Calu3 (cell line): ENCODE results near the gene EPHA5. TPM values are rescaled to one million over a fixed set of nuclear protein-coding genes. Genes with fewer than 3 reads are reported as not detected.

ENCODE experiments used
- BruUV-seq: library from RNA; stranded (reverse); fragments of 400-500 nt; replicated peaks from 2 replicates; lab custom pipeline; 2021; lab: Mats Ljungman, UMichigan
- CTCF ChIA-PET: fragments of 300-600 bp; sonication (Branson Sonifier 250); formaldehyde crosslinking; loops from one replicate; lab custom pipeline; 2022; ENCODE audit warnings: antibody characterized with exemption; lab: Charles Lee
- DNase-seq: peaks from one replicate; pipeline ENCODE4 v3.0.0; 2022
- H3K27ac Mint-ChIP-seq: one replicate; pipeline ENCODE4 v1.8.0; 2022; ENCODE audit warnings: mixed read lengths; ENCODE audit not compliant: unreplicated experiment
- H3K27me3 Mint-ChIP-seq: one replicate; pipeline ENCODE4 v1.8.0; 2022; ENCODE audit warnings: mixed read lengths; ENCODE audit not compliant: unreplicated experiment
- H3K36me3 Mint-ChIP-seq: one replicate; pipeline ENCODE4 v1.8.0; 2022; ENCODE audit warnings: mild to moderate bottlenecking, moderate library complexity, mixed read lengths; ENCODE audit not compliant: insufficient read depth, unreplicated experiment
- H3K4me1 Mint-ChIP-seq: one replicate; pipeline ENCODE4 v1.8.0; 2022; ENCODE audit warnings: mild to moderate bottlenecking, low read depth, mixed read lengths; ENCODE audit not compliant: unreplicated experiment
- H3K4me3 Mint-ChIP-seq: one replicate; pipeline ENCODE4 v1.8.0; 2022; ENCODE audit warnings: mild to moderate bottlenecking, low read depth, moderate library complexity, mixed read lengths; ENCODE audit not compliant: unreplicated experiment
- H3K9me3 Mint-ChIP-seq: one replicate; pipeline ENCODE4 v1.8.0; 2022; ENCODE audit warnings: low read depth, mixed read lengths; ENCODE audit not compliant: unreplicated experiment
- intact Hi-C: fragments of 100-400 bp; cut with micrococcal nuclease; formaldehyde crosslinking; loops from one replicate; pipeline ENCODE4 v1.10.0; 2022; ENCODE audit not compliant: unreplicated experiment
- total RNA-seq: library from RNA; stranded (reverse); gene quantifications from 2 replicates; pipeline ENCODE4 v1.2.3, GENCODE V29; 2022
- TF ChIP-seq, protein P1 (sequence below): fragments of 200-600 bp; IDR thresholded peaks from one replicate; pipeline ENCODE4 v1.8.0; 2022; ENCODE audit warnings: antibody characterized with exemption; ENCODE audit not compliant: unreplicated experiment

The EPHA5 gene
- total RNA-seq, 1 experiment from 2014 or later: not detected

DNA sequence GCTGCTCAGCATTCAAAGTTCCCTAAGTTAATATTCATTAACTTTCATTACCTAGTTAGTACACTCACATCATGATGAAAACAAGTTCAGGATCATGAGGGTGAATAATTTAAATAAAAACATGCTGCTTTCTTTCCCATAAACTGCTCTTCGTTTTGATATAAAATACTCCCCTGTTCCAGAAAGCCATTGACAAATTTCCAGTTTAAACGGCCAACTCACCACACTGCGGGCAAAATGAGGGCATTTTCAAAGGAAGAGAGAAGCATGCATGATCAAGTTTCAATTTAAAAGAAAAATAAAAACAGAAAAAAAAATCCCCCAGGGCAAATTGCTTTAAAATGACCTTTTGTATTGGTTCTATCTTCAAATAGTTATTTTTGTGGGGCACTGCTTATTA is 69.6 kb downstream of the EPHA5 start:
- DNase-seq: no peak
- H3K4me1 Mint-ChIP-seq: no peaks in the 10 kb centered on the region
- CTCF ChIA-PET: no interaction called here
- TF ChIP-seq, protein P1, sequence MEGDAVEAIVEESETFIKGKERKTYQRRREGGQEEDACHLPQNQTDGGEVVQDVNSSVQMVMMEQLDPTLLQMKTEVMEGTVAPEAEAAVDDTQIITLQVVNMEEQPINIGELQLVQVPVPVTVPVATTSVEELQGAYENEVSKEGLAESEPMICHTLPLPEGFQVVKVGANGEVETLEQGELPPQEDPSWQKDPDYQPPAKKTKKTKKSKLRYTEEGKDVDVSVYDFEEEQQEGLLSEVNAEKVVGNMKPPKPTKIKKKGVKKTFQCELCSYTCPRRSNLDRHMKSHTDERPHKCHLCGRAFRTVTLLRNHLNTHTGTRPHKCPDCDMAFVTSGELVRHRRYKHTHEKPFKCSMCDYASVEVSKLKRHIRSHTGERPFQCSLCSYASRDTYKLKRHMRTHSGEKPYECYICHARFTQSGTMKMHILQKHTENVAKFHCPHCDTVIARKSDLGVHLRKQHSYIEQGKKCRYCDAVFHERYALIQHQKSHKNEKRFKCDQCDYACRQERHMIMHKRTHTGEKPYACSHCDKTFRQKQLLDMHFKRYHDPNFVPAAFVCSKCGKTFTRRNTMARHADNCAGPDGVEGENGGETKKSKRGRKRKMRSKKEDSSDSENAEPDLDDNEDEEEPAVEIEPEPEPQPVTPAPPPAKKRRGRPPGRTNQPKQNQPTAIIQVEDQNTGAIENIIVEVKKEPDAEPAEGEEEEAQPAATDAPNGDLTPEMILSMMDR: no peak
- no peak overlapping the region for H3K4me3 Mint-ChIP-seq
- no peaks in the 10 kb centered on the region for H3K9me3 Mint-ChIP-seq
- no peaks in the 10 kb centered on the region for H3K36me3 Mint-ChIP-seq
- H3K27ac Mint-ChIP-seq: no peak overlapping the region
- H3K27me3 Mint-ChIP-seq: no peaks in the 10 kb centered on the region
- no TSS peak for BruUV-seq
- intact Hi-C loops: no loop called here

DNA sequence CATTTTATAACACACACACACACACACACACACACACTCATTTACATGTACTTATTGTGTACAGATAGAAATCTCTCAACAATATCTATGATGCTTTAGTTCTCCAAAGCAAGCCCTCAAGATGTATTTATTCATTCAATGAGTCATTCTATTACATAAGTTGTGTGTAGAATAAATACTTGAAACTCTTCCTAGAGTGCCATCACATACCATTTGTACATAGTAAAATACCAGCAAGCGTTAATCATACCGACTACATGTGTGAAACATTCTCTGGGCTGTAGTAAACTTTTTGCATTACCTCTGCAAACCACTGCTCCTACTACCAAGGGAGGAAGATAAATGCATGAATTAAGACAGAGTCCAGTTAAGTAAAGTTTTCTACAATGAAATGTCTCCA is 70.9 kb downstream of the EPHA5 start:
- no peak overlapping the region for H3K27ac Mint-ChIP-seq
- no peaks in the 10 kb centered on the region for H3K36me3 Mint-ChIP-seq
- no peaks in the 10 kb centered on the region for H3K4me1 Mint-ChIP-seq
- TF ChIP-seq, protein P1: no peak
- intact Hi-C loops: no loop called here
- BruUV-seq: no TSS peak
- no peaks in the 10 kb centered on the region for H3K9me3 Mint-ChIP-seq
- no peak for DNase-seq
- CTCF ChIA-PET: no interaction called here
- H3K27me3 Mint-ChIP-seq: no peaks in the 10 kb centered on the region
- no peak overlapping the region for H3K4me3 Mint-ChIP-seq

DNA sequence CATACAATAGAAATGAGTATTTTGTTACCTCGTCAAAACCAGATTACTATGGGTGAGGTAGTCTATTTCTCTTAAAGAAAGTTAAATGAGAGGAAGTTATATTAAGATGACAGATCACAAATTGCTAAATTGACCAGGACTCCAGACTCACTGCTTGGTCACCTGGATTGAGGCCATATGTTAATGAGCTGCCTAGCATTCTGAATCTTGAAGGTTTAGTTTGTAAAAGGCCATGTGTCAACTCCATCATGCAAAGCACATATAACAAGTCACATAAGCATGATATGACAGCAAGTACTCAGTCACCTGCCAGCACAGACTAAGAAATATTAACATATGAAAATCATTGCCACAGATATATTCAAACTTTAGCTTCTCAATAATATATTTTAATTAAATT is 72.6 kb downstream of the EPHA5 start:
- no peaks in the 10 kb centered on the region for H3K36me3 Mint-ChIP-seq
- no TSS peak for BruUV-seq
- no peak overlapping the region for H3K27ac Mint-ChIP-seq
- CTCF ChIA-PET: no interaction called here
- intact Hi-C loops: no loop called here
- TF ChIP-seq, protein P1: no peak
- no peak for DNase-seq
- no peaks in the 10 kb centered on the region for H3K27me3 Mint-ChIP-seq
- H3K9me3 Mint-ChIP-seq: no peaks in the 10 kb centered on the region
- H3K4me3 Mint-ChIP-seq: no peak overlapping the region
- no peaks in the 10 kb centered on the region for H3K4me1 Mint-ChIP-seq

DNA sequence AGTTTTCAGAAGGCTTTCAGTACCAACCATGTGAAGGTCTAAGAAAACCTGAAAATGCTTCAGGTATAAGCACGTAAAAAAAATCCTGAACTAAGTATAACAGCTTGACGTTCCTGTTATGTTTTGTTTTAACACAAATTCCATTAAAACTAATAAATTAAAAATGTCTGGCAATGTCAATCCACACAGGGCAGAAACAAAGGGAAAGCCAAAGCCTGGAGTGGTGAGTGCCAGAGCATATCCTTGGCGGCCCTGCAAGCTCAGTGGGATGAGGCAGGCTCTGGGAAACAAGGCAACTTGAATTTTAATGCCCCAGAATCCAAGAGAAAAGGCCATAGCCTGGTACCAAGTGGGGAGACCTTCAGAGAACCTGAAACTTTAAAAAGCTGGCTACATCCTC is 78.2 kb downstream of the EPHA5 start:
- no TSS peak for BruUV-seq
- TF ChIP-seq, protein P1: no peak
- no peak for DNase-seq
- H3K27ac Mint-ChIP-seq: no peak overlapping the region
- intact Hi-C loops: no loop called here
- no peak overlapping the region for H3K4me3 Mint-ChIP-seq
- H3K36me3 Mint-ChIP-seq: no peaks in the 10 kb centered on the region
- no peaks in the 10 kb centered on the region for H3K4me1 Mint-ChIP-seq
- CTCF ChIA-PET: no interaction called here
- no peaks in the 10 kb centered on the region for H3K9me3 Mint-ChIP-seq
- H3K27me3 Mint-ChIP-seq: no peaks in the 10 kb centered on the region

- TF ChIP-seq, protein P1: no peak
- Mint-ChIP-seq H3K36me3 (no peaks in the 10 kb centered on the region), H3K27ac (no peak overlapping the region), H3K4me1 (no peaks in the 10 kb centered on the region), H3K9me3 (no peaks in the 10 kb centered on the region), H3K4me3 (no peak overlapping the region), H3K27me3 (no peaks in the 10 kb centered on the region)
- CTCF ChIA-PET: no interaction called here
- no peak for DNase-seq
- intact Hi-C loops: no loop called here
- BruUV-seq: no TSS peak
These were observed 80.4 kb downstream of the EPHA5 start for GRCh38 chr4:65589921-65590320.
